ENCODE data around the gene BMP7. TPM values are rescaled to one million over a fixed set of nuclear protein-coding genes. Genes with fewer than 3 reads are reported as not detected.

The BMP7 gene
- total RNA-seq, 1 donor from 2014 or later, result 0.21 TPM

DNA sequence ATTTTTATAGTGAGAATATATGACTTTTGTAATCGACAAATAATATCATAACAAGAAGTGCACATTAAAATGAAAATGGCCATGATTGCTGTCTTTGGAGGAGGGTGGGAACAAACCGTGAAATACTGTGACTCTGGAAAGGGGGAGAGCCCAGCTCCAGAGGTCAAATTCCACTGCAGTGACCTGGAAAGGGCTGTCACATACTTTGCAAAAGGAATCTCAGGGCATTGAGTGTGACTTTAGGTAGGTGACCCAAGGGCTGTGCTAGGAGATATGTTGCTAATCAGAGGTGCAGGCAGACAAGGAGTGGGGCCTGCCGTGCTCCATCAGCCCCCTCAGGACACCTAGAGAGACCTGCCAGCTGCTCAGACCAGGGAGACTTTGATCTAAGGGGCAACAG lies 28.1 kb upstream of the BMP7 start:
- Mint-ChIP-seq H3K36me3 (ENCODE audit: low read depth) (no peaks in the 10 kb centered on the region), H3K27ac (no peak overlapping the region), H3K4me3 (no peak overlapping the region), H3K4me1 (ENCODE audit: low read depth) (no peaks in the 10 kb centered on the region), H3K9me3 (no peaks in the 10 kb centered on the region), H3K27me3 (ENCODE audit: insufficient read depth) (peaks cover 16% of the 10 kb centered on the region)
- intact Hi-C loops (cut with micrococcal nuclease), result no loop called here
- DNase-seq (ENCODE audit: low spot score), result no peak

- Mint-ChIP-seq H3K4me1 (ENCODE audit: low read depth) (no peaks in the 10 kb centered on the region), H3K9me3 (no peaks in the 10 kb centered on the region), H3K27me3 (ENCODE audit: insufficient read depth) (peaks cover 16% of the 10 kb centered on the region), H3K36me3 (ENCODE audit: low read depth) (no peaks in the 10 kb centered on the region), H3K4me3 (no peak overlapping the region), H3K27ac (no peak overlapping the region)
- no peak for DNase-seq (ENCODE audit: low spot score)
- intact Hi-C loops (cut with micrococcal nuclease), result no loop called here
These were observed 27.6 kb upstream of the BMP7 start for GRCh38 chr20:57293995-57294394.

DNA sequence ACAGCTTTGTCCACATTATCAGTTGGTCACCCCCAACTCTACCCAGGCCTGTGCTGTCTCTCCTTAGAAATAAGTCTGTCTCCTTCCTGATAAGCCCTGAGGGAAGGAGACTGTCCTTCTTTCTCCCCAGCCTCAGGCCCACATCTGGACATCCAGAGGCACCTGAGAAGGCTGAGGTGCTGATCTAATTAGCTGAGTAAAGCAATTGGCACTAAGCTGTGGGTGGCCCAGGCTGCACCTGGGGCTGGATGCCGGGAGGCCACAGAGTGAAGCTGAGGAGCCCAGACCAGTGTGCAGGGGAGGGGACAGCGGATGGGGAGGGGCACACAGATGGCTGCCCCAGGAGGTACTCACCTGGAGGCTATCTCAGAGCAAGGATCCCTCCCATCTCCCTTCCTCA lies 26.2 kb upstream of the BMP7 start:
- Mint-ChIP-seq H3K27ac (no peak overlapping the region), H3K36me3 (ENCODE audit: low read depth) (no peaks in the 10 kb centered on the region), H3K4me1 (ENCODE audit: low read depth) (no peaks in the 10 kb centered on the region), H3K4me3 (no peak overlapping the region), H3K27me3 (ENCODE audit: insufficient read depth) (peaks cover 23% of the 10 kb centered on the region), H3K9me3 (no peaks in the 10 kb centered on the region)
- DNase-seq (ENCODE audit: low spot score), result no peak
- intact Hi-C loops (cut with micrococcal nuclease), result no loop called here

- Mint-ChIP-seq H3K4me1 (ENCODE audit: low read depth) (no peaks in the 10 kb centered on the region), H3K4me3 (no peak overlapping the region), H3K36me3 (ENCODE audit: low read depth) (no peaks in the 10 kb centered on the region), H3K27ac (no peak overlapping the region), H3K9me3 (no peaks in the 10 kb centered on the region), H3K27me3 (ENCODE audit: insufficient read depth) (peaks cover 28% of the 10 kb centered on the region)
- intact Hi-C loops (cut with micrococcal nuclease), result no loop called here
- no peak for DNase-seq (ENCODE audit: low spot score)
These were observed 25.3 kb upstream of the BMP7 start for GRCh38 chr20:57291694-57292093.

GRCh38 chr20:57291003-57291402 lies 24.6 kb upstream of the BMP7 start:
- no peaks in the 10 kb centered on the region for H3K36me3 Mint-ChIP-seq (ENCODE audit: low read depth)
- H3K9me3 Mint-ChIP-seq, result no peaks in the 10 kb centered on the region

GRCh38 chr20:57290178-57290484 lies 23.7 kb upstream of the BMP7 start:
- no peaks in the 10 kb centered on the region for H3K36me3 Mint-ChIP-seq (ENCODE audit: low read depth)
- no peaks in the 10 kb centered on the region for H3K9me3 Mint-ChIP-seq
- H3K4me3 Mint-ChIP-seq, result no peak overlapping the region
- no peak overlapping the region for H3K27ac Mint-ChIP-seq
- intact Hi-C loops (cut with micrococcal nuclease), result no loop called here
- peaks cover 32% of the 10 kb centered on the region for H3K27me3 Mint-ChIP-seq (ENCODE audit: insufficient read depth)
- no peak for DNase-seq (ENCODE audit: low spot score)
- H3K4me1 Mint-ChIP-seq (ENCODE audit: low read depth), result no peaks in the 10 kb centered on the region

More at GRCh38 chr20:57291003-57291402, 24.6 kb upstream of the BMP7 start:
- Mint-ChIP-seq H3K27me3 (ENCODE audit: insufficient read depth) (peaks cover 32% of the 10 kb centered on the region), H3K4me1 (ENCODE audit: low read depth) (no peaks in the 10 kb centered on the region), H3K27ac (no peak overlapping the region), H3K4me3 (no peak overlapping the region)
- intact Hi-C loops (cut with micrococcal nuclease), result no loop called here
- no peak for DNase-seq (ENCODE audit: low spot score)

DNA sequence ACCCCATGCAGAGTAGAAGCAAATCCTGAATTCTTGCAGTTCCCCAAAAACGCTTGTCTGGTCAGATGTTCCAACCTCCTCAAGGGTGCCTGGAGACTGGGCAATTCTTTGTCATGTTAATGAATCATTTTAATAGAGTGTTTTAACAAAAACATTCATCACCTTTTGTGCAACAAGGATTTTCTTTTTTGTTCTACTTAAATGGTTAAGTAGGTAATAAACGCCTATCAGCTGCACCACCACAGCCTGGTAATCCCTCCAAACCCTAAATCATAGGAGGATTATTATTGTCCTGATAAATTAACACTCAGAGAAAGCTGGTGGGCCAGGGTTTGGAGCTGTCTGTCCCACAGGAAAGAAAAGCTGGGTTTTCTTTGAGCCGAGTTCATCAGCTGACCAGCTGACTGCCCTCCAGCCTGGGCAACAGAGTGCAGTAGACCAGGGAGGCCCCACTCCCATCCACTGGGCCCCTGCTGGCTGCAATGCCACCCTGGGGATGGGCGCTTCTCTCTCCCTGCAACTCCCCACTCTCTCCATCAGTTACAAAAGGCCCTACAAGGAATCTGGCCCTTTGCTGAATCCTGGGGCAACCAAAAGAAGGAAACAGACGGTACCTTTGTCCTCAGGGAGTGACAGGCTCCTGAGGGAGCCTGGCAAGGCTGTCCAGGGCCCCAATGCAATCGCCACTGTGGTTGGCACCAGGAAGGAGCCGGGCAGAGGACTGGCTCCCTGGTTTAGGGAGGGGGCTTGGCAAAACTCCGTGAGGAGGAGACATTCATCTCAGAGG lies 23.1 kb upstream of the BMP7 start:
- intact Hi-C loops (cut with micrococcal nuclease), result no loop called here
- H3K27me3 Mint-ChIP-seq (ENCODE audit: insufficient read depth), result peaks cover 31% of the 10 kb centered on the region
- no peaks in the 10 kb centered on the region for H3K9me3 Mint-ChIP-seq
- H3K4me3 Mint-ChIP-seq, result no peak overlapping the region
- H3K4me1 Mint-ChIP-seq (ENCODE audit: low read depth), result no peaks in the 10 kb centered on the region
- H3K27ac Mint-ChIP-seq, result no peak overlapping the region
- H3K36me3 Mint-ChIP-seq (ENCODE audit: low read depth), result no peaks in the 10 kb centered on the region
- DNase-seq (ENCODE audit: low spot score), result no peak

GRCh38 chr20:57288651-57289277 lies 22.3 kb upstream of the BMP7 start:
- Mint-ChIP-seq H3K27ac (no peak overlapping the region), H3K9me3 (no peaks in the 10 kb centered on the region), H3K27me3 (ENCODE audit: insufficient read depth) (peaks cover 27% of the 10 kb centered on the region), H3K36me3 (ENCODE audit: low read depth) (no peaks in the 10 kb centered on the region), H3K4me3 (no peak overlapping the region), H3K4me1 (ENCODE audit: low read depth) (no peaks in the 10 kb centered on the region)
- intact Hi-C loops (cut with micrococcal nuclease), result no loop called here
- DNase-seq (ENCODE audit: low spot score), result no peak

GRCh38 chr20:57287901-57288300 lies 21.5 kb upstream of the BMP7 start:
- Mint-ChIP-seq H3K36me3 (ENCODE audit: low read depth) (no peaks in the 10 kb centered on the region), H3K9me3 (no peaks in the 10 kb centered on the region)
- intact Hi-C loops (cut with micrococcal nuclease), result no loop called here

DNA sequence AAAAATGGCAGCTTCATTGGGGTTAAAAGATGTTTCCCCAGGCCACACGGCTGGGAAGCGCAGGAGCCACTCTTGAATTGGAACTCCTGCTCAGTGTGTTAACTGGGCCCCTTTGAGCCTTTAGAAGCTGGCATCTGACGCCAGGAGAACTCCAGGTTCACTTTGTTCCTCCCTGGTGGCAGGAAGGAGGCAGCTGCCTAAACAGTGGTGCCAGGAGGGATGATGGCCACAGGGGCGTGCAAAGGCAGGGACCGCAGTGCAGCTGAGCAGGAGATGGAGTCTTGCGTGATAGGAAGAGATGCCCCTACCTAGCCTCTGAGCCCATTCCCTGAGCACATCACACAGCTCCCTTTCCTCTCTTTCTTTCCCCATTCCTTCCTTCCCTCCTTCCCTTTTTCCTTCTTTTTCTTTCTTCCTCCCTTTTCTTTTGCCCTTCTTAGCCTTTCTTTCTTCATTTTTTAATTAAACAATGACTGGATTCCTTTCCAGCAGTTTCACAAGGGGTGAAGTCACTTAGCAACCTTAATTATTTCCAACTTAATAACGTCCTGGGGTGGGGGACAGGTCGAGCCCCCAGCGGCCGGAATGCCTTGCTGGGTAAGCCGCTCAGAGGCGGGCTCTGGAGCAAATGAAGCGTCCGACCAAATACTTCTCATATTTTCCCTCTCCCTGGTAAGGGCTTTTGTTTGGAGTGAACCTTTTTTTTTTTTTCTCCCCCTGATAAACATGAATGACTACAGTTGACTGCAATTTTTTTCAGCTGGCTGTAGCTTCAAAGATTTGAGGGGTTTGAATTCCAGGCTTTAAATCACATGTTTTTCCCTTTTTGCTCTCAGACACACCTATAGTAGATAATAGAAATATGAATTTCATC lies 20.8 kb upstream of the BMP7 start:
- no peak overlapping the region for H3K4me3 Mint-ChIP-seq
- intact Hi-C loops (cut with micrococcal nuclease), result no loop called here
- no peaks in the 10 kb centered on the region for H3K4me1 Mint-ChIP-seq (ENCODE audit: low read depth)
- DNase-seq (ENCODE audit: low spot score), result no peak
- H3K27ac Mint-ChIP-seq, result no peak overlapping the region
- H3K27me3 Mint-ChIP-seq (ENCODE audit: insufficient read depth), result peaks cover 30% of the 10 kb centered on the region
- no peaks in the 10 kb centered on the region for H3K9me3 Mint-ChIP-seq
- H3K36me3 Mint-ChIP-seq (ENCODE audit: low read depth), result no peaks in the 10 kb centered on the region

More at GRCh38 chr20:57287901-57288300, 21.5 kb upstream of the BMP7 start:
- Mint-ChIP-seq H3K27me3 (ENCODE audit: insufficient read depth) (peaks cover 30% of the 10 kb centered on the region), H3K4me3 (no peak overlapping the region), H3K4me1 (ENCODE audit: low read depth) (no peaks in the 10 kb centered on the region), H3K27ac (no peak overlapping the region)
- DNase-seq (ENCODE audit: low spot score), result no peak

GRCh38 chr20:57283860-57284259 lies 17.4 kb upstream of the BMP7 start:
- no peaks in the 10 kb centered on the region for H3K36me3 Mint-ChIP-seq (ENCODE audit: low read depth)
- no peaks in the 10 kb centered on the region for H3K9me3 Mint-ChIP-seq
- intact Hi-C loops (cut with micrococcal nuclease), result no loop called here
- no peak overlapping the region for H3K4me3 Mint-ChIP-seq
- H3K27me3 Mint-ChIP-seq (ENCODE audit: insufficient read depth), result peaks cover 22% of the 10 kb centered on the region
- DNase-seq (ENCODE audit: low spot score), result no peak
- no peaks in the 10 kb centered on the region for H3K4me1 Mint-ChIP-seq (ENCODE audit: low read depth)
- no peak overlapping the region for H3K27ac Mint-ChIP-seq

GRCh38 chr20:57282670-57283361 lies 16.4 kb upstream of the BMP7 start:
- no peak for DNase-seq (ENCODE audit: low spot score)
- no peaks in the 10 kb centered on the region for H3K9me3 Mint-ChIP-seq
- H3K36me3 Mint-ChIP-seq (ENCODE audit: low read depth), result no peaks in the 10 kb centered on the region
- peaks cover 22% of the 10 kb centered on the region for H3K27me3 Mint-ChIP-seq (ENCODE audit: insufficient read depth)
- no peak overlapping the region for H3K4me3 Mint-ChIP-seq
- no peaks in the 10 kb centered on the region for H3K4me1 Mint-ChIP-seq (ENCODE audit: low read depth)
- no peak overlapping the region for H3K27ac Mint-ChIP-seq
- intact Hi-C loops (cut with micrococcal nuclease), result no loop called here
